ENCODE results near the gene ASCC2. TPM values are rescaled to one million over a fixed set of nuclear protein-coding genes. Genes with fewer than 3 reads are reported as not detected.
"Not testable (repeated sequence)": the region's sequence is repeated elsewhere in the genome, so short reads cannot be mapped to it uniquely, and the experiment has no call there.

Gene ASCC2
- total RNA-seq, 2 donors from 2014 or later, result 44.2 to 45.5 TPM

GRCh38 chr22:29831186-29831921 lies 6.7 kb downstream of the ASCC2 start:
- no peaks in the 10 kb centered on the region for H3K27me3 Mint-ChIP-seq (ENCODE audit: insufficient read depth)
- WGBS, 2 experiments (ENCODE audit: insufficient coverage in 1 of 2, insufficient read length in 1 of 2), result 89 to 100% methylated on average over 5 to 8 of the region's 8 CpGs
- H3K4me1 Mint-ChIP-seq, result no peaks in the 10 kb centered on the region
- H3K27ac Mint-ChIP-seq, result no peak overlapping the region
- Histone ChIP-seq H3K9me3 (ENCODE audit: control insufficient read depth, low read length) (no peaks in the 10 kb centered on the region), H3K4me3 (ENCODE audit: low read length) (no peak overlapping the region), H3K36me3 (ENCODE audit: control insufficient read depth, insufficient read depth, low read length) (peaks cover 48% of the 10 kb centered on the region), H3K27ac (ENCODE audit: low read depth, low read length) (no peak overlapping the region), H3K27me3 (ENCODE audit: control insufficient read depth, insufficient read depth, low read length, poor library complexity, severe bottlenecking) (no peaks in the 10 kb centered on the region), H3K4me1 (ENCODE audit: control insufficient read depth, insufficient read depth, low read length) (peaks cover 5% of the 10 kb centered on the region), H3K9ac (ENCODE audit: extremely low read depth, low read length, poor library complexity, severe bottlenecking) (no peak overlapping the region)
- DNase-seq, result no peak
- H3K36me3 Mint-ChIP-seq (ENCODE audit: low read depth), result peaks cover 48% of the 10 kb centered on the region
- no peak overlapping the region for H3K4me3 Mint-ChIP-seq
- H3K9me3 Mint-ChIP-seq, result no peaks in the 10 kb centered on the region
- TF ChIP-seq, protein P1, sequence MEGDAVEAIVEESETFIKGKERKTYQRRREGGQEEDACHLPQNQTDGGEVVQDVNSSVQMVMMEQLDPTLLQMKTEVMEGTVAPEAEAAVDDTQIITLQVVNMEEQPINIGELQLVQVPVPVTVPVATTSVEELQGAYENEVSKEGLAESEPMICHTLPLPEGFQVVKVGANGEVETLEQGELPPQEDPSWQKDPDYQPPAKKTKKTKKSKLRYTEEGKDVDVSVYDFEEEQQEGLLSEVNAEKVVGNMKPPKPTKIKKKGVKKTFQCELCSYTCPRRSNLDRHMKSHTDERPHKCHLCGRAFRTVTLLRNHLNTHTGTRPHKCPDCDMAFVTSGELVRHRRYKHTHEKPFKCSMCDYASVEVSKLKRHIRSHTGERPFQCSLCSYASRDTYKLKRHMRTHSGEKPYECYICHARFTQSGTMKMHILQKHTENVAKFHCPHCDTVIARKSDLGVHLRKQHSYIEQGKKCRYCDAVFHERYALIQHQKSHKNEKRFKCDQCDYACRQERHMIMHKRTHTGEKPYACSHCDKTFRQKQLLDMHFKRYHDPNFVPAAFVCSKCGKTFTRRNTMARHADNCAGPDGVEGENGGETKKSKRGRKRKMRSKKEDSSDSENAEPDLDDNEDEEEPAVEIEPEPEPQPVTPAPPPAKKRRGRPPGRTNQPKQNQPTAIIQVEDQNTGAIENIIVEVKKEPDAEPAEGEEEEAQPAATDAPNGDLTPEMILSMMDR (conservative IDR thresholded peaks at IDR 0.05), result no peak

GRCh38 chr22:29830585-29830984 lies 7.5 kb downstream of the ASCC2 start:
- H3K27me3 Mint-ChIP-seq (ENCODE audit: insufficient read depth), result no peaks in the 10 kb centered on the region
- H3K9me3 Mint-ChIP-seq, result no peaks in the 10 kb centered on the region
- peaks cover 50% of the 10 kb centered on the region for H3K36me3 Mint-ChIP-seq (ENCODE audit: low read depth)
- no peak overlapping the region for H3K4me3 Mint-ChIP-seq
- H3K9me3 ChIP-seq (ENCODE audit: control insufficient read depth, low read length), result no peaks in the 10 kb centered on the region
- H3K36me3 ChIP-seq (ENCODE audit: control insufficient read depth, insufficient read depth, low read length), result peaks cover 48% of the 10 kb centered on the region
- no peak overlapping the region for H3K27ac ChIP-seq (ENCODE audit: low read depth, low read length)
- WGBS, 2 experiments (ENCODE audit: insufficient coverage in 1 of 2, insufficient read length in 1 of 2), result 90 to 94% methylated on average over 6 to 8 of the region's 8 CpGs
- H3K27me3 ChIP-seq (ENCODE audit: control insufficient read depth, insufficient read depth, low read length, poor library complexity, severe bottlenecking), result no peaks in the 10 kb centered on the region
- H3K9ac ChIP-seq (ENCODE audit: extremely low read depth, low read length, poor library complexity, severe bottlenecking), result no peak overlapping the region
- DNase-seq, result no peak
- TF ChIP-seq, protein P1 (conservative IDR thresholded peaks at IDR 0.05), result no peak
- H3K27ac Mint-ChIP-seq, result no peak overlapping the region
- H3K4me1 Mint-ChIP-seq, result no peaks in the 10 kb centered on the region
- H3K4me3 ChIP-seq (ENCODE audit: low read length), result no peak overlapping the region
- peaks cover 5% of the 10 kb centered on the region for H3K4me1 ChIP-seq (ENCODE audit: control insufficient read depth, insufficient read depth, low read length)

GRCh38 chr22:29827726-29828125 lies 10.3 kb downstream of the ASCC2 start:
- not testable (repeated sequence) for H3K9ac ChIP-seq (ENCODE audit: extremely low read depth, low read length, poor library complexity, severe bottlenecking); H3K27me3 Mint-ChIP-seq (ENCODE audit: insufficient read depth); H3K4me3 Mint-ChIP-seq; H3K9me3 Mint-ChIP-seq; DNase-seq; H3K27ac Mint-ChIP-seq; H3K27ac ChIP-seq (ENCODE audit: low read depth, low read length); H3K4me3 ChIP-seq (ENCODE audit: low read length); H3K4me1 ChIP-seq (ENCODE audit: control insufficient read depth, insufficient read depth, low read length); H3K9me3 ChIP-seq (ENCODE audit: control insufficient read depth, low read length); H3K4me1 Mint-ChIP-seq; H3K27me3 ChIP-seq (ENCODE audit: control insufficient read depth, insufficient read depth, low read length, poor library complexity, severe bottlenecking)
- peaks cover 55% of the 10 kb centered on the region for H3K36me3 Mint-ChIP-seq (ENCODE audit: low read depth)
- peaks cover 55% of the 10 kb centered on the region for H3K36me3 ChIP-seq (ENCODE audit: control insufficient read depth, insufficient read depth, low read length)
- WGBS, 2 experiments (ENCODE audit: insufficient coverage in 1 of 2, insufficient read length in 1 of 2), result 78% methylated on average over 1 of the region's 1 CpG; no CpG with 5 or more reads in 1 of the 2 experiments
